IPS-20b (cell line): ENCODE results near the gene RND3.

ENCODE experiments used
- H3K27ac ChIP-seq: one replicate; pipeline ENCODE4 v1.5.1; 2013; ENCODE audit warnings: low read length
- H3K27me3 ChIP-seq: 2 replicates; pipeline ENCODE4 v1.6.1; 2013; ENCODE audit warnings: mild to moderate bottlenecking, low read length, inconsistent platforms; ENCODE audit not compliant: insufficient read depth
- H3K36me3 ChIP-seq: 2 replicates; pipeline ENCODE4 v1.6.1; 2013; ENCODE audit warnings: low read depth, mild to moderate bottlenecking, inconsistent platforms, low read length, moderate library complexity; ENCODE audit not compliant: insufficient read depth
- H3K4me1 ChIP-seq: 2 replicates; pipeline ENCODE4 v1.6.1; 2013; ENCODE audit warnings: mild to moderate bottlenecking, control low read depth, inconsistent platforms, low read length, moderate library complexity; ENCODE audit not compliant: insufficient read depth
- H3K4me3 ChIP-seq: 2 replicates; pipeline ENCODE4 v1.5.1; 2013; ENCODE audit warnings: mild to moderate bottlenecking, low read length, inconsistent platforms
- H3K9ac ChIP-seq: 2 replicates; pipeline ENCODE4 v1.6.1; 2013; ENCODE audit warnings: low read depth, mild to moderate bottlenecking, inconsistent platforms, low read length, moderate library complexity
- H3K9me3 ChIP-seq: 2 replicates; pipeline ENCODE4 v1.6.1; 2013; ENCODE audit warnings: mild to moderate bottlenecking, low read depth, low read length, inconsistent platforms; ENCODE audit not compliant: insufficient read depth

Gene RND3

DNA sequence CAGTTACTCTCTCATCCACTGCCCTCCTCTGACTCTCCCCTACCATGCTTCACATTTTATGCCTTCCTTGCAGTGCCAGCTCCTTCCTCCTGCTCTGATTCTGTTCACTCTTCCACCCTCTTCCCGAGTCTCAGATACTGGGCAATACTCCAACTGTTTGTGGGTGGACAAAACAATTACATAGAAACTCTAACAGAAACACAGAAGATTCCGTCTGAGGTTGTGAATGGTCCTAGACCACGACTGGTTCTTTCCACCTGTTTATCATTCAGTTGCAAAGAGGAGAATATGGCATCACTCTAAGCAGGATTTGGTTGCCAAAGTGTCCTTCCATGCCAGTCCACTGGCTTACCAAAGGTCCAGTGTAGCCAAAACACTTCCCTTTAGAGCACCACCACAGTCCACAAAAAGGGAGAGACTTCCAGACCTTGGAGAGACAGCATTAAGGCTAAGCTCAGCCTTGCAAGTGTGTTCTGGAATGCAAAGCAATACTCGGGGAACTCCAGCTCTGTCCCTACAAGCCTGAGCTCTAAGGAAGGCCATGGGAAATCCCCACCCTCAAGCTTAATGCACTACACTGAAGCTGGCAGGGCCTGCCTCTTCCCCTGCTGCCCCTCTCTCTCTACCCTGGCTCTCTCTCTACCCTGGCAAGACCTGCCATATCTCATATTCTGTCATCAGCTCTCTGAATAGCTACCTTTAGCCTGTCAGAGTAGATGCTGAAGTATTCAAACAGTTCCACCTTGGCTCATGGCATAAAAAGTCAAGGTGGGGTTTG lies 33.6 kb upstream of the RND3 start:
- Histone ChIP-seq H3K27ac (no peak overlapping the region), H3K27me3 (no peaks in the 10 kb centered on the region), H3K4me3 (no peak overlapping the region), H3K36me3 (no peaks in the 10 kb centered on the region), H3K9ac (no peak overlapping the region), H3K9me3 (peaks cover 7% of the 10 kb centered on the region; the same call in 1 of the 2 replicates), H3K4me1 (no peaks in the 10 kb centered on the region)

DNA sequence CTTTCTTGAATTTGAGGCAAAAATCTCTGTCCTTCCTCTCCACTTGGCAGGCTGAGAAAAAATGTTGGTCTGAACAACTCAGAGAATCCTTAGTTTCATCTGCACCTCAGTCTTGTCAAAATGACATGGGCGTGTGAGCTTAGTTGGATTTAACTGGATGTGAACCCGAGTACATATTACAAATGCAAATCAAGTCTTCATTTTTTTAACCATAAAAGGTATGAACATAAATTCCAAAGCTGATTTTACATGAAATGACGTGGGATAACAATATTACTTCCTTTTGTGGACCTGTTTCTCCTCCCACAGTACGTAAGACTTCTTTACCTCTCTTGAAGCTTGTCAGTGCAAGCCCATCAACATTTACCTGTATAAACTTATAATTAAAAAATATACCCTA lies 32.6 kb upstream of the RND3 start:
- Histone ChIP-seq H3K4me1 (no peaks in the 10 kb centered on the region), H3K4me3 (no peak overlapping the region), H3K36me3 (no peaks in the 10 kb centered on the region), H3K27me3 (no peaks in the 10 kb centered on the region), H3K9me3 (peaks cover 7% of the 10 kb centered on the region; the same call in 1 of the 2 replicates), H3K27ac (no peak overlapping the region), H3K9ac (no peak overlapping the region)

DNA sequence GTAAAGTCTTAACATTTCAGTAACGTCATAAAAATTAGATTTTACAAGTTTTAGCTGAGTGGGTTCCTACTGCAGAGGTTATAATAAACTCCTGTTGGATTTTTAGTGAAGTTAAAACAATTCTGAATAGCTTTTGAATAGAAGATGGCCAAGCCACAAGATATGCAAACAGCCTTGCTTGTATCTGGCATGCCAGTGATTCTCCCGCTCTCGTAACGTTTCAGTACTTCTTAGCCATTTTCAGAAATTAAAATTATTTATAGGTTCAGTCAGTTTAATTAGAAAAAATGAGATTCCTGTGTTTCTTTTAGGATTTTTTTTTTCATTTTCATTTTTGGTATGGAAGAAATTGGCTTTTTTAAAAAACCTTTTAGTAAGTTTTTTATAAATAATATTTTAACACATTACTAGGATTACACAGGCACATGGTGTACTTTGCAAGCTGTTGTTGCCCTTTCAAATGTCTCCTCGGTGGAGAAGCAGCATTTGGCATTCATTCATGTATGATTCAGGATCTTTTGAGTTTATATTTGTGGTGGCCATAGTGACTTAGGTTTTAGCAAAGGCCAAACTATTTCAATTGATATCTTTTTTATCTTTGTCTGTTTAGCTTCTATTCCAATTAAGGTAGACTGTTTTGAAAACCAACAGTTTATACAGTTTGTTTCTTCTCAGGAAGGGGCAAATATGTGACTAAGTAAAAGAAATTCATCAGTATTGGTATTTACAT lies 30.6 kb upstream of the RND3 start:
- Histone ChIP-seq H3K4me3 (no peak overlapping the region), H3K27me3 (no peaks in the 10 kb centered on the region), H3K9me3 (peaks cover 2% of the 10 kb centered on the region; the same call in 1 of the 2 replicates), H3K9ac (no peak overlapping the region), H3K36me3 (no peaks in the 10 kb centered on the region), H3K4me1 (no peaks in the 10 kb centered on the region), H3K27ac (no peak overlapping the region)

DNA sequence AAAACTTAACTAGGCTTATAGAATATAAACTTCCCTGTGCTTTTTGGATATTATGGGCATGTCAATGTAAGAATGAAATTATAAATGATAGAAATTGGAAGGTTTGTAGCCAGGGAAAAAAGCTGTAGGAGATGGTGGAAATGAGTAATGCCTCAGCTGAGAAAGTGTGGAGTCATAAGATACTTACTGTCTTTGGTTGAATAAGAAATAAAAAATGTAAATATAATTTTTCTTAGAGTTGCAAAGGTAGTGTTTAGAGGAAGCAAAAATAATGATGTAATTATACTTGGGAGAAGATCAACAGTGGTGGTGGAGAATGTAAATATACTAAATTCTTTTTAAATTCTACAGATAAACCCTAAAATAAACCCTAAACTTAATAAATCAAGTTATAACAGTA lies 26.2 kb upstream of the RND3 start:
- no peaks in the 10 kb centered on the region for H3K36me3 ChIP-seq
- no peak overlapping the region for H3K27ac ChIP-seq
- H3K4me3 ChIP-seq = no peak overlapping the region
- H3K27me3 ChIP-seq = no peaks in the 10 kb centered on the region
- no peaks in the 10 kb centered on the region for H3K4me1 ChIP-seq
- no peak overlapping the region for H3K9ac ChIP-seq
- H3K9me3 ChIP-seq = no peaks in the 10 kb centered on the region

DNA sequence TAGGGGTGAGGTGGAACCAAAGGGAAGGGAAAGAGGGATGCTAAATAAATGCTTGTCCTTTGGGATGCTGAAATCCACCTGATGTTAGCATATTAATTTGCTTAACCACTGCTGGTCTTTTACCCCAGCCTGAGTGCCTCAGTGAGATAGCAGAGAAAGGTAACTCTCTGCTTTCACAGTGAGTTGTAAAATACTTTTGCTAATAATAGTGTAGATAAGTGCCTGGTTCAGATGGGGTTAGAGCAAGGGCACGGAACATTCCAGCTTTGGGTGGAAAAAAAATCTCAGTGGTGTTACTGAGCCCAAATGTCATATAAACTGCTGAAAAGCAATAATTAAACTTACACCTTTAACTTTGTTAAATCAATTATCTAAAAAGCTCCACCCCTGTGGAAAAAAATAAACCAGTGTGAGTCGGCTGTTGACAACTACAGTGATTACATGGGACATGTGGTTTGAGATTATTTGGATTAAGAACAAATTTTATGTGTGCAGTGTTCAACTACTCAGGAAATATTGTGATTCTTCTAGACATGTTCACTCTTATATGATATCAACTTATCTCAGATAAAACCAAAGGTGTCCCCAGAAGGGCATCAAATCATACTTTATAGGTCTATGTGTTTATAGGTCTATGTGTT lies 21.1 kb upstream of the RND3 start:
- Histone ChIP-seq H3K9ac (no peak overlapping the region), H3K27ac (no peak overlapping the region), H3K4me1 (no peaks in the 10 kb centered on the region)

DNA sequence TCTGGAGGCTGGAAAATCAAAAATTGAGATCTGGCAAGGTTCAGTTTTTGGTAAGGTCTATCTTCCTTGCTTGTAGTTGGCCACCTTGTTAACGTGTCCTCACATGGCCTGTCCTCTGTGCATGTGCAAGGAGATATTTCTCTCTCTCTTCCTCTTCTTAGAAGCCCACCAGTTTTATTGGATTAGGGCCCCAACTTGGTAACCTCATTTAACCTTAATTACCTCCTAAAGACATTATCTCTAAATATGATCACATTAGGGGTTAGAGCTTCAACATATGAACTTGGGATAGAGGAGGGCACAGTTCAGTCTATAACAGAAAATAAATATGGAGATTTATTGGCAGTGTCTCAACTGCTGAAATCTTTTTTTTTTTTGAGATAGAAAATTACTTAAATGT lies 19.6 kb upstream of the RND3 start:
- Histone ChIP-seq H3K27me3 (no peaks in the 10 kb centered on the region), H3K4me1 (0 out of 2 replicates have a peak, but pooled peaks cover 3% of the 10 kb centered on the region), H3K27ac (no peak overlapping the region), H3K4me3 (no peak overlapping the region), H3K9ac (no peak overlapping the region), H3K9me3 (no peaks in the 10 kb centered on the region), H3K36me3 (no peaks in the 10 kb centered on the region)

More for the DNA sequence above, 21.1 kb upstream of the RND3 start:
- Histone ChIP-seq H3K9me3 (no peaks in the 10 kb centered on the region), H3K4me3 (no peak overlapping the region), H3K36me3 (no peaks in the 10 kb centered on the region), H3K27me3 (no peaks in the 10 kb centered on the region)

DNA sequence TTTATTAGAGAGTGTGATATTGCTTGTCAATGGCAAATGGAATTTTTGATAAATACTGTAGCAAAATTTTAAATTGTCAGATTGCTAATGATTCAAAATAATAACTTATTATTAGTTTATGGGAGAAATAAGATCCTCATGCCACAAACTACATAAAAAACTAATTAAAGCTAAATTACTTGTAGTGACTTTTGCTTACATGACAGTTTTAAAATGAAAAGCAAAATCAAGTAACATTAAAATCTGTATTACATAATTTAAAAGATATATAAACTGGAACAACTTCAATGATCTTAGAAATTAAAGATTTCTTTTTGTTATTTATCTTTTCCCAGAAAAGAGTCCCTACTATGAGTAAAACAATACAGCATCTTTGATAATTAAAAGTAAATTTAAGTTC lies 17.7 kb upstream of the RND3 start:
- H3K9ac ChIP-seq = no peak overlapping the region
- no peaks in the 10 kb centered on the region for H3K9me3 ChIP-seq
- no peak overlapping the region for H3K4me3 ChIP-seq
- no peaks in the 10 kb centered on the region for H3K36me3 ChIP-seq
- no peaks in the 10 kb centered on the region for H3K27me3 ChIP-seq
- H3K4me1 ChIP-seq = 0 out of 2 replicates have a peak, but pooled peaks cover 3% of the 10 kb centered on the region
- H3K27ac ChIP-seq = no peak overlapping the region

DNA sequence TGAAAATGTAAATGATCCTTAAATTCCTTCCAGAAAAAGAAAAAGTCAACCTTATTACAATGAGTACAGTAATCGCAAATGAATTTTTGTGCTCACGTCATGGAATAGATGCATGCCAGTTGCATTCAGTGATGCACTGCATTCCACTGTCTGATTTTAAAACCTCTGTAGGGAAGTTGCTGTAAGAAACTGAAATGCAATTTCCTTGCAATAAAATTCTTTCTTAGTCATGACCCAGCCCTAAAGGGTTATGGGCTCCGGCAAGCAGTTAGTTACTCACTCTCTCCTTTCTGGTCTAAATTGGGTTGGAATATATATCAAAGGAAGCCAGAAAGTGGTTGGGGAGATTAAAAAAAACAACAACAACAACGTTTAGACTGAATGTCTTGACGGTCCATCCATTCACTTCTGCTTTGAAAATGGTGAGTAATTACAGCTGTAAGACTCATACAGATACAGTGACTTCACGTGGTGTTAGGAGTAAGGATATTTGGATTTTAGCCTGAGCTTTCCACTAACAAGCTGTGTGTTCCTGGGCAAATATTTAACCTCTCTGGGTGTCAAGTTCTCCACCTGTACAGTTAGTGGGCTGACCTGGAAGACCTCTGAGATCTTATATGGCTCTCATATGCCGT lies 8.6 kb upstream of the RND3 start:
- no peaks in the 10 kb centered on the region for H3K9me3 ChIP-seq
- H3K36me3 ChIP-seq = no peaks in the 10 kb centered on the region
- H3K4me1 ChIP-seq = no peaks in the 10 kb centered on the region
- no peaks in the 10 kb centered on the region for H3K27me3 ChIP-seq
- H3K4me3 ChIP-seq = no peak overlapping the region
- H3K9ac ChIP-seq = no peak overlapping the region
- H3K27ac ChIP-seq = no peak overlapping the region

DNA sequence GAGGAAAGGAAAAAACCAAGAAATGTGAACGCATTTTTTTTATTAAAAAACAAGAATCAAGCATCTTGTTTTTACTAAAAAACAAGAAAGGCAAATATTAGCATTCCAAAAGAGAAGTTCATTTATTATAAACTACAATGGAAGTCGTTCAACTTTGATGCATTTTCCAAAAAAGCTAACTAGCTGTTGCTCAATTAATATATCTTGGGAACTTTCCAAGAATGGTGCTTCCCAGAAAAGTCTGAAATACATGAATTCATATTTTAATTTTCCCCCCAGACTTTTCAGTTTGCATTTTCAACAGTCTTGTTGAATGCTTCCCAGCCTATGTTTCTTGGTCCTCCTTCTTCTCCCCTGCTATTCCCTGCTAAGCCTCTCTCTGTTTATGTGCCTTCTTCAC lies 7.5 kb upstream of the RND3 start:
- Histone ChIP-seq H3K4me3 (no peak overlapping the region), H3K9ac (no peak overlapping the region), H3K27me3 (no peaks in the 10 kb centered on the region), H3K9me3 (no peaks in the 10 kb centered on the region), H3K36me3 (no peaks in the 10 kb centered on the region), H3K27ac (no peak overlapping the region), H3K4me1 (no peaks in the 10 kb centered on the region)

DNA sequence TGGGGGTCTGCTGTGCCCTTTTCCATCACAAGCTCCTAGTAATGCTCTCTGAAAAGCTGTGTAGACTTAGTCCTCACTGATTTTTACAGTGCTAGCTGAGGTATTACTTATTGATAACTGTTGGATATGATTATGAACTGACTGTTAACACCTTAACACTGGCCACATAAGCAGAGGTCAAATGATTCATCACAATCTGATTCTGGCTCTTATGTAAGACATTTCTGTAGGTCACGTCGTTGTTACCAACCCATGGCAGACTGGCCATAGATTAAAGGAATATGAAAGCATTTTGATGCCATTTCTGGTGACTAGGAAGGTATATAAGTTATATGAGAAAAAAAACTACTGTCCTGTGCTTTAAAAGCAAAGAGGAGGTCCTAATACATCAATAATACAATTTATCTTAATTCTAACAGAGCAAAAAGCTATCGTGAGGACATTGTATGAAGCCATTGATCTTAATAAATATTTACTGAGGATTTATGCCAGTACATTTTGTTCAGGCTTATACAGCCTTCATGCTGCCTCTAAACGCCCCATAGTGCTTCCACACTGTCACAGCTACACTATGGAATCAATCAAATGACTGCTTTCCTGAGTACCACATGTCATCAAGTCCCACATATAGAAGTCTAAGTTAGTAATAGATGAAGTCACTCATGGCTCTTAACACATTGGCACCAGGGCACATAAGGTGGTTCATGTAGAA lies 6.9 kb upstream of the RND3 start:
- Histone ChIP-seq H3K9me3 (no peaks in the 10 kb centered on the region), H3K27ac (no peak overlapping the region), H3K4me1 (no peaks in the 10 kb centered on the region), H3K36me3 (no peaks in the 10 kb centered on the region), H3K27me3 (no peaks in the 10 kb centered on the region), H3K9ac (no peak overlapping the region), H3K4me3 (no peak overlapping the region)

DNA sequence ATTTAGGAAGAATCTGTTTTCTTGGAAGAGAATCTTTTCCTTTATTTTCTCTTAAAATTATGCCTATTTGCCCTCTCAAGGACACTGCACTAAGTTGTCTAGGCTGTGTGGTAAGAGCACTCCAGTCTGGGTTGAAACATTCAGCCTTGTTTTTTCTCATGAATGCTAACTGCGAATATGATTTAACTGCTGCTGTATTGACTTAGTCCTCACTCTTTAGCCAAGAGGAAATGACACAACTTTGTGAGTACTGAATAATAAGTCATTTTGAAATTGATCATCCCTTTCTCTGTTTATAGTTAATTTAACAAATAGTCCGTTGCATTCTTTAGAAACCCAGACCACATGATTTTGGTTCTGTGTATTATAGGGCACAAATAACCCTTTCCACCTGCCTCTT lies 4.5 kb upstream of the RND3 start:
- no peaks in the 10 kb centered on the region for H3K9me3 ChIP-seq
- H3K36me3 ChIP-seq = no peaks in the 10 kb centered on the region
- no peak overlapping the region for H3K4me3 ChIP-seq
- H3K27ac ChIP-seq = no peak overlapping the region
- no peak overlapping the region for H3K9ac ChIP-seq
- H3K27me3 ChIP-seq = no peaks in the 10 kb centered on the region
- H3K4me1 ChIP-seq = no peaks in the 10 kb centered on the region
